ENCODE measurements around the gene C18orf63.

DNA sequence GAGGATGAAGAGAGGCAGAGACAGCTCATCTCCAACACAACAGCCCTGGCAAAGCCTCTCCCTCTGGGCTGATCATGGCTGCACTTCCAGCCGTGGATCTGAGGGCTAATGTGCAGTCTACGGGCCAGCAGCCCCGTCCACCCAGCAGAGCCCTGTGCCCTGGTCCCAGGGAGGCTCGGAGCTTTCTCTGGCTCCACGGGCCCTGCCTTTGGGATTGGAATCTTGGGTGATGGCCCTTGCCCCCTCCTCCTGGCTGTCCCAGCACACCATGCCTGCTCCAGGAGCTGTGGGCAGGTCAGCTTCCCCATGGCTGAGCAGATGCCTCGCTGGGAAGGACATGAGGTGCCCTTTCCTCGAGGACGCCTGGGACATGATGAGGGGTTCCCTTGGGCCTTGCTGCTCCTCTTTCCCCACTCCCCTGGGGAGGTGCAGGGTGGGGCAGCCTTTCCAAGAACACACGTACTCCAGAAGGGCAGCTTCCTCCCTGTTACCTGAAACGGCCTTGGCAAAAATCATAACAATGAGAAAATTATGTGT is 66.9 kb downstream of the C18orf63 start:
- TF ChIP-seq, protein P1, sequence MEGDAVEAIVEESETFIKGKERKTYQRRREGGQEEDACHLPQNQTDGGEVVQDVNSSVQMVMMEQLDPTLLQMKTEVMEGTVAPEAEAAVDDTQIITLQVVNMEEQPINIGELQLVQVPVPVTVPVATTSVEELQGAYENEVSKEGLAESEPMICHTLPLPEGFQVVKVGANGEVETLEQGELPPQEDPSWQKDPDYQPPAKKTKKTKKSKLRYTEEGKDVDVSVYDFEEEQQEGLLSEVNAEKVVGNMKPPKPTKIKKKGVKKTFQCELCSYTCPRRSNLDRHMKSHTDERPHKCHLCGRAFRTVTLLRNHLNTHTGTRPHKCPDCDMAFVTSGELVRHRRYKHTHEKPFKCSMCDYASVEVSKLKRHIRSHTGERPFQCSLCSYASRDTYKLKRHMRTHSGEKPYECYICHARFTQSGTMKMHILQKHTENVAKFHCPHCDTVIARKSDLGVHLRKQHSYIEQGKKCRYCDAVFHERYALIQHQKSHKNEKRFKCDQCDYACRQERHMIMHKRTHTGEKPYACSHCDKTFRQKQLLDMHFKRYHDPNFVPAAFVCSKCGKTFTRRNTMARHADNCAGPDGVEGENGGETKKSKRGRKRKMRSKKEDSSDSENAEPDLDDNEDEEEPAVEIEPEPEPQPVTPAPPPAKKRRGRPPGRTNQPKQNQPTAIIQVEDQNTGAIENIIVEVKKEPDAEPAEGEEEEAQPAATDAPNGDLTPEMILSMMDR (IDR thresholded peaks at IDR 0.05; ENCODE audit: insufficient read depth, low read length, poor library complexity, severe bottlenecking): no peak
- TF ChIP-seq EZH2phosphoT487 (conservative IDR thresholded peaks at IDR 0.05; ENCODE audit: low read length): no peak

Data from SU-DHL-6 (cell line).